Measurements from ENCODE around the gene STARD7. TPM values are rescaled to one million over a fixed set of nuclear protein-coding genes. Genes with fewer than 3 reads are reported as not detected.
A peak's percentile ranks its signal among the peaks of the same experiment; 100 is the strongest.

The STARD7 gene
- total RNA-seq, 4 donors from 2014 or later = 77.3 to 111 (median 85.0) TPM

DNA sequence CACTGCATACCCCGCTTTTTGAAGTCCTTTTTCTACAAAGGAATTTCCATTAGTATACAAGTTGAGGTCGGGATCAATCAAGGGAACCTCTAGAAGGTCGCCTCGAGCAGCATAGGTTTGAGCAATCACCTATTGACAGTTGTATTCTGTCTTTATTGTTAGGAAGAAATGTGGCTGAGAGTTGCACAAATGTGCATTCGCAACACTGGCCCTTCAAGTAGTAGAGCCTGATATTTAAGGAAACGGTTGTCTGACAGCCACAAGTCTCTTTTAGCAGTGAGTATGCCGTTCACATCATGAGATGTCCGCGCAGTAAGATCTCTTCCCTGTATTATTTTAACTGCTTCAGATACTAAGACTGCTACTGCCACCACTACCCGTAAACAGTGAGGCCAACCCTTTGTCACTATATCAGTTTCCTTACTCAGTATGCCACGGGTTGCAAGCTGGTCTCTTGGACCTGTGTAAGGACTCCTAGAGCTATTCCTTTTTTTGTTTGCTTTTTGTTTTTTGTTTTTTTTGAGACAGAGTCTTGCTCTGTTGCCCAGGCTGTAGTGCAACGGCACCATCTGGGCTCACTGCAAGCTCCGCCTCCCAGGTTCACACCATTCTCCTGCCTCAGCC is 10.0 kb upstream of the STARD7 start:
- H3K27me3 ChIP-seq = no peaks in the 10 kb centered on the region
- H3K9me3 ChIP-seq = no peaks in the 10 kb centered on the region
- H3K4me1 ChIP-seq = no peaks in the 10 kb centered on the region
- no peaks in the 10 kb centered on the region for H3K36me3 ChIP-seq
- no peak for DNase-seq (ENCODE audit: low spot score in 2 of 2)
- H3K27ac ChIP-seq = no peak overlapping the region
- TF ChIP-seq POLR2A (IDR thresholded peaks at IDR 0.05) (no peak), EP300 (IDR thresholded peaks at IDR 0.05) (no peak)
- TF ChIP-seq, protein P1, sequence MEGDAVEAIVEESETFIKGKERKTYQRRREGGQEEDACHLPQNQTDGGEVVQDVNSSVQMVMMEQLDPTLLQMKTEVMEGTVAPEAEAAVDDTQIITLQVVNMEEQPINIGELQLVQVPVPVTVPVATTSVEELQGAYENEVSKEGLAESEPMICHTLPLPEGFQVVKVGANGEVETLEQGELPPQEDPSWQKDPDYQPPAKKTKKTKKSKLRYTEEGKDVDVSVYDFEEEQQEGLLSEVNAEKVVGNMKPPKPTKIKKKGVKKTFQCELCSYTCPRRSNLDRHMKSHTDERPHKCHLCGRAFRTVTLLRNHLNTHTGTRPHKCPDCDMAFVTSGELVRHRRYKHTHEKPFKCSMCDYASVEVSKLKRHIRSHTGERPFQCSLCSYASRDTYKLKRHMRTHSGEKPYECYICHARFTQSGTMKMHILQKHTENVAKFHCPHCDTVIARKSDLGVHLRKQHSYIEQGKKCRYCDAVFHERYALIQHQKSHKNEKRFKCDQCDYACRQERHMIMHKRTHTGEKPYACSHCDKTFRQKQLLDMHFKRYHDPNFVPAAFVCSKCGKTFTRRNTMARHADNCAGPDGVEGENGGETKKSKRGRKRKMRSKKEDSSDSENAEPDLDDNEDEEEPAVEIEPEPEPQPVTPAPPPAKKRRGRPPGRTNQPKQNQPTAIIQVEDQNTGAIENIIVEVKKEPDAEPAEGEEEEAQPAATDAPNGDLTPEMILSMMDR (IDR thresholded peaks at IDR 0.05) = no peak
- 89 to 95% methylated on average over 13 of the region's 13 CpGs for WGBS, 2 donors
- H3K4me3 ChIP-seq = no peak overlapping the region

DNA sequence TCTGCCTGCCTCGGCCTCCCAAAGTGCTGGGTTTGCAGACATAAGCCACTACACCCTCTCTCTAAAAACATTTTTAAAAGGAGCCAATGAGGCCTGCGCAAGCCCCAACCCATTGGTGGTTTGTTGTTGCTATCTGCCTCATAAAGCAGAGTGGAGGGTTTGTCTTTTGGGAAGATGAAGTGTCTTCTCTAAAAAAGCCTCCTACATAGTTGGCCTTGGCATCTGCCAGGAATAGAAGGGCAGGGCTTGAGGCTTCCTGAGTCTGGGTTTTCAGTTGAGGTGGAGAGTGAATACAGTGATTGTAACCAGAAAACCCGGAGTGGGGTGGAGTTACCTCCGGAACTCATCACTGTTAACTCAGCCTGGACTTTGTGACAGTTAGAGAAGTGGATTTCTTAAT is 5.9 kb upstream of the STARD7 start:
- no peaks in the 10 kb centered on the region for H3K36me3 ChIP-seq
- peaks cover 0 to 7% (median 2%) of the 10 kb centered on the region in 4 donors for H3K4me1 ChIP-seq
- TF ChIP-seq, protein P1 (IDR thresholded peaks at IDR 0.05) = no peak
- H3K27ac ChIP-seq = no peak overlapping the region
- WGBS, 2 donors = 87 to 88% methylated on average over 4 of the region's 4 CpGs
- no peaks in the 10 kb centered on the region for H3K9me3 ChIP-seq
- no peak for DNase-seq (ENCODE audit: low spot score in 2 of 2)
- no peaks in the 10 kb centered on the region for H3K27me3 ChIP-seq
- no peak overlapping the region for H3K4me3 ChIP-seq

DNA sequence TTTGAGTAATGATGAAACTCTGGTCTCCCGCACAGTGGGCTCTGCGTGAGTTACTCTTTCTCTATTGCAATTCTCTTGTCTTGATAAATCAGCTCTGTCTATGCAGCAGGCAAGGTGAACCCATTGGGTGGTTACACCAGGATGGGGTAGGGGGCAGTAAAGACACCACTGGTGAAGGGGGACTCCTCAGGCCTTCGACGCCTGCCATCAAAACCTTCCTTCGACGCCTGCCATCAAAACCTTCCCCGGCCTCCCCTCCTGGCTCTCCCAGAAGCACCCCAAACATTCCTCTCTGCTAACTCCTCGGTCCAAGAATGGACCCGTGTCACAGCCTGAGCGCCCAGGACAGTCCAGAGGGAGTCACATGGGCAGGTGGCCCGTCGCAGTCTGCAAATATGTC is 4.8 kb upstream of the STARD7 start:
- WGBS, 2 donors = 90 to 94% methylated on average over 12 of the region's 12 CpGs
- Histone ChIP-seq H3K36me3 (no peaks in the 10 kb centered on the region), H3K4me1 (peaks cover 0 to 12% (median 7%) of the 10 kb centered on the region in 4 donors), H3K4me3 (no peak overlapping the region), H3K27me3 (no peaks in the 10 kb centered on the region), H3K9me3 (no peaks in the 10 kb centered on the region), H3K27ac (no peak overlapping the region)
- DNase-seq (ENCODE audit: low spot score in 2 of 2) = no peak
- TF ChIP-seq POLR2A (IDR thresholded peaks at IDR 0.05) (no peak), EP300 (IDR thresholded peaks at IDR 0.05) (no peak)
- TF ChIP-seq, protein P1 (IDR thresholded peaks at IDR 0.05) = no peak

DNA sequence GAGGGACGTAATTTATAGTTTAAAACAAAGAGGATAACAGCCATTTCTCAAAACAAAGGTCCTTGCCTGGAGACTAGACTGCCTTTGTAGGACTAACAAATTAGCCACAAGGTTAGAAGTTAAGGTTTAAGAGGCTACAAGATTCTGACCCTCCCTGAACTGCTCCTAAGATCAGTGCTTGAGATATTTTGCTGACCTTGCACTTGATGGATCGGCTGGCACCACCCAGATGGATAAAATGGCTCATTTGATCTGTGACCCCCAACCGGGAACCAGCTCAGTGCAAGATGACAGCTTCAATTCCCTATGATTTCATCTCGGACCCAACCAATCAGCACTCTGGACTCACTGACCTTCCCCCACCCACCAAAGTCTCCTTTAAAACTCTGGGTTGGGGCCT is 3.7 kb upstream of the STARD7 start:
- Histone ChIP-seq H3K27me3 (no peaks in the 10 kb centered on the region), H3K4me1 (peaks cover 0 to 16% (median 8%) of the 10 kb centered on the region in 4 donors), H3K27ac (no peak overlapping the region), H3K4me3 (no peak overlapping the region), H3K9me3 (no peaks in the 10 kb centered on the region), H3K36me3 (no peaks in the 10 kb centered on the region)
- TF ChIP-seq EP300 (IDR thresholded peaks at IDR 0.05) = no peak
- TF ChIP-seq, protein P1 (IDR thresholded peaks at IDR 0.05) = no peak
- DNase-seq (ENCODE audit: low spot score in 2 of 2) = no peak
- 59 to 76% methylated on average over 4 of the region's 4 CpGs for WGBS, 2 donors

DNA sequence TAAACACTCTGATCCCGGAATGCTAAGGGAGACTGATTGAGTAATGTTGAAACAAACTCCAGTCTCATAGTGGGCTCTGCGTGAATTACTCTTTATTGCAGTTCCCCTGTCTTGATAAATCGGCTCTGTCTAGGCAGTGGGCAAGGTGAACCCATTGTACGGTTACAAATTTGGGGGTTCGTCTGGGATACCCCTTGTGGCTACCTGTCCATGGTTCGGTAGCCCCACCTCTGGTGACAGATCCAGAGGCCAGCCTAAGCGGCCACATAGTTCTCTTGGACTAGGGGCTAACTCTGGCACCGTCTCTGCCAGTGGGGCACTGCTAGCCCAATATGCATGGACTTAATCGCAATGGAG is 1.1 kb upstream of the STARD7 start:
- Histone ChIP-seq H3K4me1 (peaks cover 0 to 39% (median 30%) of the 10 kb centered on the region in 4 donors), H3K27ac (peak overlapping the region in 2 of 4 donors; percentile 89 to 94), H3K9me3 (no peaks in the 10 kb centered on the region), H3K36me3 (no peaks in the 10 kb centered on the region), H3K27me3 (no peaks in the 10 kb centered on the region), H3K4me3 (peak overlapping the region in 2 of 4 donors; percentile 77 to 85)
- no peak for TF ChIP-seq POLR2A (IDR thresholded peaks at IDR 0.05)
- no peak for DNase-seq (ENCODE audit: low spot score in 2 of 2)
- 80 to 86% methylated on average over 9 of the region's 9 CpGs for WGBS, 2 donors

Measured in tibial nerve (tissue), 4 donors.